Prostate gland (tissue), 2 donors: ENCODE data around the gene GLYAT.

Experiments
- POLR2A ChIP-seq: fragments of 450-650 bp; IDR thresholded peaks from one replicate; pipeline ENCODE4 v1.6.1; 2016; ENCODE audit warnings: antibody characterized with exemption, mild to moderate bottlenecking
- POLR2AphosphoS5 ChIP-seq: sonication (generic); formaldehyde crosslinking; IDR thresholded peaks from one replicate; pipeline ENCODE4 v1.6.1; 2017; ENCODE audit warnings: antibody characterized with exemption
- TF ChIP-seq, protein P1 (sequence below), 4 experiments: fragments of 200-600 bp in 2 of 4; fragments of 450-650 bp in 2 of 4; sonication (generic) in 2 of 4; IDR thresholded peaks; 1 replicate in 3 of 4; 2 replicates in 1 of 4; pipeline ENCODE4 v1.5.1; 2016 to 2019; ENCODE audit warnings: antibody characterized with exemption in 4 of 4, mild to moderate bottlenecking in 2 of 4, moderate library complexity in 2 of 4

DNA sequence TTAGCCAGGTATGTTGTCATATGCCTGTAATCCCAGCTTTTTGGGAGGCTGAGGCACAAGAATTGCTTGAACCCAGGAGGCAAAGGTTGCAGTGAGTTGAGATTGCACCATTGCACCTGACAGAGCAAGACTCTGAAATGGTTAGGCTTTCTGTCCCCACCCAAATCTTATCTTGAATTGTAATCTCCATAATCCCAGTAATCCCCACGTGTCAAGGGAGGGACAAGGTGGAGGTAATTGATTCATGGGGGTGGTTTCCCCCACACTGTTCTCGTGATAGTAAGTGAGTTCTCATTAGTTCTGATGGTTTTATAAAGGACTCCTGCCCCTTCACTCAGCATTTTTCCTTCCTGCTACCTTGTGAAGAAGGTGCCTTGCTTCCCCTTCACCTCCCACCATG, 37.6 kb upstream of the GLYAT start:
- TF ChIP-seq POLR2AphosphoS5 (no peak), POLR2A (no peak)
- TF ChIP-seq, protein P1, sequence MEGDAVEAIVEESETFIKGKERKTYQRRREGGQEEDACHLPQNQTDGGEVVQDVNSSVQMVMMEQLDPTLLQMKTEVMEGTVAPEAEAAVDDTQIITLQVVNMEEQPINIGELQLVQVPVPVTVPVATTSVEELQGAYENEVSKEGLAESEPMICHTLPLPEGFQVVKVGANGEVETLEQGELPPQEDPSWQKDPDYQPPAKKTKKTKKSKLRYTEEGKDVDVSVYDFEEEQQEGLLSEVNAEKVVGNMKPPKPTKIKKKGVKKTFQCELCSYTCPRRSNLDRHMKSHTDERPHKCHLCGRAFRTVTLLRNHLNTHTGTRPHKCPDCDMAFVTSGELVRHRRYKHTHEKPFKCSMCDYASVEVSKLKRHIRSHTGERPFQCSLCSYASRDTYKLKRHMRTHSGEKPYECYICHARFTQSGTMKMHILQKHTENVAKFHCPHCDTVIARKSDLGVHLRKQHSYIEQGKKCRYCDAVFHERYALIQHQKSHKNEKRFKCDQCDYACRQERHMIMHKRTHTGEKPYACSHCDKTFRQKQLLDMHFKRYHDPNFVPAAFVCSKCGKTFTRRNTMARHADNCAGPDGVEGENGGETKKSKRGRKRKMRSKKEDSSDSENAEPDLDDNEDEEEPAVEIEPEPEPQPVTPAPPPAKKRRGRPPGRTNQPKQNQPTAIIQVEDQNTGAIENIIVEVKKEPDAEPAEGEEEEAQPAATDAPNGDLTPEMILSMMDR (IDR thresholded peaks at IDR 0.05), result no peak
